ENCODE data around the gene IKZF3. TPM values are rescaled to one million over a fixed set of nuclear protein-coding genes. Genes with fewer than 3 reads are reported as not detected.
"Not testable (repeated sequence)": the region's sequence is repeated elsewhere in the genome, so short reads cannot be mapped to it uniquely, and the experiment has no call there.

The IKZF3 gene
- total RNA-seq (1 to 10 TPM; 1.7 to 2.8 TPM), polyA plus RNA-seq (under 1 TPM; 0.03 to 0.75 TPM)
- long read RNA-seq, donor 1, partial matches to known transcripts, result 0 of 1 reads
- long read RNA-seq, donor 1, other reads (novel, unspliced or antisense), result 1 of 1 reads
- long read RNA-seq, donor 2, result 0 reads

- H3K27me3 ChIP-seq (ENCODE audit: control insufficient read depth in 1 of 2, insufficient read depth in 2 of 2, low read length in 1 of 2), result no peaks in the 10 kb centered on the region
- no peak within 1 kb of the TSS for H3K4me3 ChIP-seq (ENCODE audit: low read length in 2 of 2)
- peak; percentile 61 to 80 for DNase-seq
- intact Hi-C loops (cut with DNase I), result loop anchor here in 1 of 2 donors (10.0 kb wide), 1 partner anchor 101 kb away; the partner anchor contains the start of gene GSDMA
- peak; percentile 62 for ATAC-seq (ENCODE audit: low FRiP score)
- no peak within 1 kb of the TSS for H3K27ac ChIP-seq (ENCODE audit: low read depth in 1 of 2, low read length in 2 of 2)
- WGBS, 2 donors, result 7% methylated on average over 49 to 50 of the region's 50 CpGs
- H3K9me3 ChIP-seq (ENCODE audit: control insufficient read depth, low read length), result no peaks in the 10 kb centered on the region
- no peaks in the 10 kb centered on the region for H3K36me3 ChIP-seq (ENCODE audit: control insufficient read depth in 1 of 2, insufficient read depth in 2 of 2, low read length in 1 of 2)
- no peaks in the 10 kb centered on the region for H3K4me1 ChIP-seq (ENCODE audit: control insufficient read depth in 1 of 2, insufficient read depth in 2 of 2, low read length in 2 of 2)
These were observed at the start of gene IKZF3 for GRCh38 chr17:39863918-39864746. IKZF3 (minus strand) TSS chr17:39864312; CDS start chr17:39864126, 186 bp downstream.

- no peak overlapping the region for H3K4me3 ChIP-seq (ENCODE audit: low read length in 2 of 2)
- intact Hi-C loops (cut with DNase I), result no loop called here
These were observed 44.8 kb upstream of the IKZF3 start for GRCh38 chr17:39908789-39909352.

DNA sequence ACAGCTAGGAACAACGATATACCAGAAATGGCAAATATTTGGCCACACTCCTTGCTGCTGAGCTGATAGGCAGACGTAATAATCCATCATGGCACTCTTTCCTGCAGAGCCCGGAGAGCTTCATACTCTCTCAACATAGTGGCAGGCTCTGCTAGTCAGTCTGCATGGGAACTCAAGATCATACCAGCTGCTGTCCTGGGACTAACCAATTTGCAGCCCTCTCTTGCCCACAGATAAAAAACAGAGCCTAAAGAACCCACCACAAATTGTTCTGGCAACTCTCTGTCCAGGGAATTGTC, 40.8 kb upstream of the IKZF3 start:
- H3K36me3 ChIP-seq (ENCODE audit: control insufficient read depth in 1 of 2, insufficient read depth in 2 of 2, low read length in 1 of 2), result no peaks in the 10 kb centered on the region
- no peaks in the 10 kb centered on the region for H3K27me3 ChIP-seq (ENCODE audit: control insufficient read depth in 1 of 2, insufficient read depth in 2 of 2, low read length in 1 of 2)
- intact Hi-C loops (cut with DNase I), result no loop called here
- H3K4me3 ChIP-seq (ENCODE audit: low read length in 2 of 2), result no peak overlapping the region
- H3K4me1 ChIP-seq (ENCODE audit: control insufficient read depth in 1 of 2, insufficient read depth in 2 of 2, low read length in 2 of 2), result no peaks in the 10 kb centered on the region
- DNase-seq (no peak), ATAC-seq (ENCODE audit: low FRiP score) (no peak)
- WGBS, 2 donors, result 71 to 75% methylated on average over 3 of the region's 3 CpGs
- no peak overlapping the region for H3K27ac ChIP-seq (ENCODE audit: low read depth in 1 of 2, low read length in 2 of 2)
- no peaks in the 10 kb centered on the region for H3K9me3 ChIP-seq (ENCODE audit: control insufficient read depth, low read length)

More at GRCh38 chr17:39908789-39909352, 44.8 kb upstream of the IKZF3 start:
- ATAC-seq (ENCODE audit: low FRiP score), result no peak
- Histone ChIP-seq H3K36me3 (ENCODE audit: control insufficient read depth in 1 of 2, insufficient read depth in 2 of 2, low read length in 1 of 2) (no peaks in the 10 kb centered on the region), H3K4me1 (ENCODE audit: control insufficient read depth in 1 of 2, insufficient read depth in 2 of 2, low read length in 2 of 2) (no peaks in the 10 kb centered on the region), H3K27me3 (ENCODE audit: control insufficient read depth in 1 of 2, insufficient read depth in 2 of 2, low read length in 1 of 2) (no peaks in the 10 kb centered on the region), H3K27ac (ENCODE audit: low read depth in 1 of 2, low read length in 2 of 2) (no peak overlapping the region), H3K9me3 (ENCODE audit: control insufficient read depth, low read length) (no peaks in the 10 kb centered on the region)
- DNase-seq, result no peak
- 93 to 94% methylated on average over 6 of the region's 6 CpGs for WGBS, 2 donors

DNA sequence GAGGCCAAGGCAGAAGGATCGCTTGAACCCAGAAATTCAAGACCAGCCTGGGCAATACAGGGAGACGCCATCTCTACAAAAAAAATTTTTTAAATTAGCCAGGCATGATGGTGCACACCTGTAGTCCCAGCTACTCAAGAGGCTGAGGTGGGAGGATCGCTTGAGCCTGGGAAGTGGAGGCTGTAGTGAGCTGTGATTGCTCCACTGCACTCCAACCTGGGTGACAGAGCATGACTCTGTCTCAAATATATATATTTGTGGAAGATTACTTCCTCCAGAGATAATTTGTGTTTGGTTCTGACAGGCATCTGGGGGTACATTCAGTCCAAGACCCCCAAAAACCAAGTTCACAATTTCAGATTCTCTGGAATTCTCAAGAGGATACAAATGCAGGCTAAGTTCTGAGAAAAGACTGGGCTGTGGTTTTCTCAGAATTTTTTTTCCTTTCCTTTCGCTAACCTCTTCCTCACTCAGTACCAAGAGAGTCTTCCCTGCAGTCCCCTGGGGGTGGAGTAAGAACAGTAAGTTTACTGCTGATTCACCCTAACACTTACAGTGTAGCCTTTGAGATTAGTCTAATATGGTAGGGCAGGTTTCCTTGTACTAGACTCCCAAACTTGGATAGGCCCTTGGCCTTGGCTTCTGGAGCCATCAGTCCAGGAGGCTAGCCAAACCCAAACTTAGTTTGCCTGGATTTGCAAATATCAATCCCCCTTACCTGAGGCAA, 39.2 kb upstream of the IKZF3 start:
- 91 to 98% methylated on average over 4 of the region's 4 CpGs for WGBS, 2 donors
- Histone ChIP-seq H3K4me1 (ENCODE audit: control insufficient read depth in 1 of 2, insufficient read depth in 2 of 2, low read length in 2 of 2) (no peaks in the 10 kb centered on the region), H3K4me3 (ENCODE audit: low read length in 2 of 2) (no peak overlapping the region), H3K27ac (ENCODE audit: low read depth in 1 of 2, low read length in 2 of 2) (no peak overlapping the region), H3K27me3 (ENCODE audit: control insufficient read depth in 1 of 2, insufficient read depth in 2 of 2, low read length in 1 of 2) (no peaks in the 10 kb centered on the region), H3K9me3 (ENCODE audit: control insufficient read depth, low read length) (no peaks in the 10 kb centered on the region), H3K36me3 (ENCODE audit: control insufficient read depth in 1 of 2, insufficient read depth in 2 of 2, low read length in 1 of 2) (no peaks in the 10 kb centered on the region)
- DNase-seq, result no peak
- intact Hi-C loops (cut with DNase I), result no loop called here
- no peak for ATAC-seq (ENCODE audit: low FRiP score)

GRCh38 chr17:39902027-39902426, 37.9 kb upstream of the IKZF3 start:
- 86 to 93% methylated on average over 2 of the region's 2 CpGs for WGBS, 2 donors
- H3K27ac ChIP-seq (ENCODE audit: low read depth in 1 of 2, low read length in 2 of 2); DNase-seq; H3K4me1 ChIP-seq (ENCODE audit: control insufficient read depth in 1 of 2, insufficient read depth in 2 of 2, low read length in 2 of 2); H3K9me3 ChIP-seq (ENCODE audit: control insufficient read depth, low read length); H3K4me3 ChIP-seq (ENCODE audit: low read length in 2 of 2); intact Hi-C loops (cut with DNase I); H3K27me3 ChIP-seq (ENCODE audit: control insufficient read depth in 1 of 2, insufficient read depth in 2 of 2, low read length in 1 of 2); H3K36me3 ChIP-seq (ENCODE audit: control insufficient read depth in 1 of 2, insufficient read depth in 2 of 2, low read length in 1 of 2); ATAC-seq (ENCODE audit: low FRiP score): not testable (repeated sequence)

- H3K4me1 ChIP-seq (ENCODE audit: control insufficient read depth in 1 of 2, insufficient read depth in 2 of 2, low read length in 2 of 2), result no peaks in the 10 kb centered on the region
- H3K36me3 ChIP-seq (ENCODE audit: control insufficient read depth in 1 of 2, insufficient read depth in 2 of 2, low read length in 1 of 2), result no peaks in the 10 kb centered on the region
- H3K27ac ChIP-seq (ENCODE audit: low read depth in 1 of 2, low read length in 2 of 2), result no peak overlapping the region
- H3K9me3 ChIP-seq (ENCODE audit: control insufficient read depth, low read length), result no peaks in the 10 kb centered on the region
- intact Hi-C loops (cut with DNase I), result no loop called here
- H3K4me3 ChIP-seq (ENCODE audit: low read length in 2 of 2), result no peak overlapping the region
- no peak for DNase-seq
- no peak for ATAC-seq (ENCODE audit: low FRiP score)
- H3K27me3 ChIP-seq (ENCODE audit: control insufficient read depth in 1 of 2, insufficient read depth in 2 of 2, low read length in 1 of 2), result no peaks in the 10 kb centered on the region
These were observed 35.1 kb upstream of the IKZF3 start for GRCh38 chr17:39899215-39899614.

- no peaks in the 10 kb centered on the region for H3K36me3 ChIP-seq (ENCODE audit: control insufficient read depth in 1 of 2, insufficient read depth in 2 of 2, low read length in 1 of 2)
- 92 to 94% methylated on average over 4 of the region's 4 CpGs for WGBS, 2 donors
- ATAC-seq (ENCODE audit: low FRiP score) (no peak), DNase-seq (no peak)
- no peak overlapping the region for H3K4me3 ChIP-seq (ENCODE audit: low read length in 2 of 2)
- no peaks in the 10 kb centered on the region for H3K27me3 ChIP-seq (ENCODE audit: control insufficient read depth in 1 of 2, insufficient read depth in 2 of 2, low read length in 1 of 2)
- no peak overlapping the region for H3K27ac ChIP-seq (ENCODE audit: low read depth in 1 of 2, low read length in 2 of 2)
- intact Hi-C loops (cut with DNase I), result no loop called here
- H3K9me3 ChIP-seq (ENCODE audit: control insufficient read depth, low read length), result no peaks in the 10 kb centered on the region
- no peaks in the 10 kb centered on the region for H3K4me1 ChIP-seq (ENCODE audit: control insufficient read depth in 1 of 2, insufficient read depth in 2 of 2, low read length in 2 of 2)
These were observed 34.0 kb upstream of the IKZF3 start for GRCh38 chr17:39898088-39898487.

DNA sequence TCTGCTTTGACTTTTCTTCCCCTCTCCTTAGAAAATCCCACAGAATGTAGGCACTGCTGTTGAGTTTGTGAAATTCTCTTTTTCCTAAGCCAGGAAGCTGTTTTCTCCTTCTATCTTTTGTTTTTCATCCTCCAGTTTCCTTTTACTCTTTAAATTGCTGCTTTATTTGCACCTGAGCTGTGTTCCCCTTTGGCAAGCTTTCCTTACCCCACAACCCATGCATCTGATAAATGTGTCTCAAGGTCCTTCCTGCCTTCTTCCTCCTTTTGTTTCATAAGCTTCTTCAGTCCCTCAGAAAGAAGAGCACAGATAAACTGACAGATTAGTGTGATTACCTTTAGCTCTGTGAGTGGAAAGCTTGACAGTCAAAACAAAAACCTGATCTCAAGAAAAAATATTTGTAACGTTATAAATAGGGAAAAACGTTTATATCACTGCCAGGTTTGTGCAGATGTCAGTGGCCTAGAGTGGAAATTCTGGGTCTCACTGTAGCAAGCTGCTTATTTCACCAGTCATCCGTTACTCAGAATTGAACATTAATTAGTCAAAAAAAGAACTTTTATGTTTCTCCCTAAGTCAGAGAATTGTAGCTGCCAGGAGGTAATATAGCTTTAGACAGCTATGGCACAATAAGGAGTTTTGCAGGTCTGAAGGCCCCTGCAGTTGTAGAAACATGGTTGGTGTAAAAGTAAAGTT, 30.7 kb upstream of the IKZF3 start:
- H3K27me3 ChIP-seq (ENCODE audit: control insufficient read depth in 1 of 2, insufficient read depth in 2 of 2, low read length in 1 of 2), result peaks cover 0 to 2% of the 10 kb centered on the region in 2 donors
- H3K36me3 ChIP-seq (ENCODE audit: control insufficient read depth in 1 of 2, insufficient read depth in 2 of 2, low read length in 1 of 2), result no peaks in the 10 kb centered on the region
- no peak overlapping the region for H3K27ac ChIP-seq (ENCODE audit: low read depth in 1 of 2, low read length in 2 of 2)
- WGBS, 2 donors, result 26 to 34% methylated on average over 3 of the region's 3 CpGs
- peaks cover 3% of the 10 kb centered on the region for H3K9me3 ChIP-seq (ENCODE audit: control insufficient read depth, low read length)
- H3K4me3 ChIP-seq (ENCODE audit: low read length in 2 of 2), result no peak overlapping the region
- intact Hi-C loops (cut with DNase I), result no loop called here
- DNase-seq (no peak), ATAC-seq (ENCODE audit: low FRiP score) (no peak)
- no peaks in the 10 kb centered on the region for H3K4me1 ChIP-seq (ENCODE audit: control insufficient read depth in 1 of 2, insufficient read depth in 2 of 2, low read length in 2 of 2)
